ENCODE measurements around the gene UNC45B.
"Not testable (repeated sequence)": the region's sequence is repeated elsewhere in the genome, so short reads cannot be mapped to it uniquely, and the experiment has no call there.

Gene UNC45B

DNA sequence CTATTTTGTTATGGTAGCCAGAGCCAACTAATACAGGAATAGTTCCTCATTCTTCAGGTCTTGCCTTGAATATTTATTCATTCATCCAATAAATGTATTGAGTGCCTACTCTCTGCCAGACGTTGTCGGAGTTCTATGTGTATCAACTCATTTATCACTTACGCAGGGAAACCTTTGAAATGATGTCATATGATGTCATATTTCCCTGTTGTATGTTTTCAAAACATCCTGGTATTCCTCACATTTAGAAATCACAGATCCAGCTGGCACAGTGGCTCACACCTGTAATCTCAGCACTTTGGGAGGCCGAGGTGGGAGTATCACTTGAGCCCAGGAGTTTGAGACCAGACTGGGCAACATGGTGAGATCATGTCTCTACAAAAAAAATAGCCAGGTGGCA, 2.8 kb upstream of the UNC45B start:
- no peak for DNase-seq

DNA sequence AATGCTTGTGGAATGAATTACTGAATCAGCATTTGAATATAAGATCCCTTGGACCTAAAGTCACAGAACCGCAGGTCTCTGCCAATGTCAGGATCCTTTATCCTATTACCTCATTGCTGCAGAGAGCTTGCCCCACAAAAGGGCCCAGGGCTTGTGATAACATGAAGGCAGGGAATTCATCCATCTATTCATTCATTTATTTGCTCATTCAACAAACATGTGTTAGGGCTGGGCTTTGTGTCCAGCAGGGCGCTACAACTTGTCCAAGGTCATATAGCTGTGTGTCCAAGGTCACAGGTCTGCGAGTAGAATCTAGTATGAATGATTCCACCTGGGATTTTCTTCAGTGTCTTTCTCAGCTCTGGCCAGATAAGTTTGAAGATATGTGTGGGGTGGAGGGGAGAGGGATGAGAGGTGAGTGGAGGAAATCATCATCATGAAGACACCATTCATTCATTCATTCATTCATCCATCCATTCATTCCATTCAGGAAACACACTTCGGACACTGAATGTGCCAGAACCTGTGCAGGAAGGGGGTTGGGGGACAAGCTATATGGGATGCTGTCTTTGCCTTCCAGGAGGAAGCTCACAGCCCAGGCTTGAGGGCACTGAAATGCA, 1.3 kb upstream of the UNC45B start:
- DNase-seq, result no peak

DNA sequence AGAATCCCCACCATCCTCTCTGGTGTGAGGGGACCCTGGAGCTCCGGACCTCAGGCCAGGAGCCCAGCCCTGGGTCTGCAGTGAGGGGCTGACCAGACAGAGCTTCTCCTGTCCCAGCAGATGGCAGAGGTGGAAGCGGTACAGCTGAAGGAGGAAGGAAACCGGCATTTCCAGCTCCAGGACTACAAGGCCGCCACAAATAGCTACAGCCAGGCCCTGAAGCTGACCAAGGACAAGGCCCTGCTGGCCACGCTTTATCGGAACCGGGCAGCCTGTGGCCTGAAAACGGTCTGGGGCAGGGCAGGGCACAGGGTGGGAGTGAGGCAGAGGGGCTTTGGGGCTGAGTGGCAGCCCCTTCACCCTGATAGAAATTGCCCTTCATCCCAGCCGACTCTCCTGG, 527 bp downstream of the UNC45B start:
- no peak for DNase-seq

DNA sequence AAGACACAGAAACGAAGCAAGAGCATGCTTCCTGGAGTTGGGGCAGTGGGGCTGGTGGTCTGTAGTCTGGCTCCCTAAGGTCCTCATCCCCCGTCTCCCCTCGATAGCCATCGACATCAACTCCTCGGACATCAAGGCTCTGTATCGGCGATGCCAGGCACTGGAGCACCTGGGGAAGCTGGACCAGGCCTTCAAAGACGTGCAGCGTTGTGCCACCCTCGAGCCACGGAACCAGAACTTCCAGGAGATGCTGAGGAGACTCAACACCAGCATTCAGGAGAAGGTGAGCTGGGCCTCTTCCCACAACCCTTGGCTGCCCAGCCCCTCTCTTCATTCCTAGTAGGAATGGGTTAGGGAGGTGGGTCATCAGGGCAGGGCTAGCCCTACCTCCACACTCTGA, 2.3 kb downstream of the UNC45B start:
- DNase-seq, result no peak

DNA sequence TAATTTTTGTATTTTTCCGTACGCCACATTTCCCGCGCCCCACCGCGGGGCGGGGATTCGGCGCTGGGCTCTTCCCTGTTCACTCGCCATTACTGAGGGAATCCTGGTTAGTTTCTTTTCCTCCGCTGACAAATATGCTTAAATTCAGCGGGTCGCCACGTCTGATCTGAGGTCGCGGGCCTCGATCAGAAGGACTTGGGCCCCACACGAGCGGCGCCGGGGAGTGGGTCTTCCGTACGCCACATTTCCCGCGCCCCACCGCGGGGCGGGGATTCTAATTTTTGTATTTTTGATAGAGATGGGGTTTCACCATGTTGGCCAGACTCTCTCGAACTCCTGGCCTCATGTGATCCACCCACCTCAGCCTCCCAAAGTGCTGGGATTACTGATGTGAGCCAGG, 3.5 kb downstream of the UNC45B start:
- not testable (repeated sequence) for DNase-seq

DNA sequence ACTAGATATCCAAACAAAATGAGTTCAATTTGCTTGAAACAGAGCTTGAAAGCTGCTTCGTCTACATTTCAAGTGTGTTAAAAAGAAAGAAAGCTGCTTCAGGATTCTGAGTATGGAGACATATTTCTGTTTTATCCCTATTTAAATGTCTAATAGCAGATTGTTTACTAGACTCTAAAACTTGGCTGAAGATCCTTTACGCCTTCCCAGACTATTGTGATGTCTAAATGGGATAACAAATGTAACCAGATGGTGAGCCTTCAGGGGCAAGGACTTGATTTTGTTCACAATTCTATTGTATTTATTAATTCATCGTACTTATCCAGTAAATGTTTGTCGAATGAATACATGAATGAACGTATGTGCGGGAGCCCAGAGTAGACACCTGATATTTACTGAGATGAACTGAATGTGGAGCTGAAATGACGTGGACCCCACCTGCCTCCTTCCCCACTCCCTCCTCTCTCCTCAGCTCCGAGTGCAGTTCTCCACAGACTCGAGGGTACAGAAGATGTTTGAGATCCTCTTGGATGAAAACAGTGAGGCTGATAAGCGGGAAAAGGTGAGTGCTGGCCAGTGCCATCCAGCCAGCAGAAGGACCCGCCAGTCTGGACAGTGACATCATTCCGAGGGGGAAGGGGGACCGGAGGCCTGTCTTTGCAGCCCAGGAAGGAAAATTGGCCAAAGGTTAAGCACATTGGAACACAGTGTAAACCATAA, 5.0 kb downstream of the UNC45B start:
- DNase-seq, result no peak

DNA sequence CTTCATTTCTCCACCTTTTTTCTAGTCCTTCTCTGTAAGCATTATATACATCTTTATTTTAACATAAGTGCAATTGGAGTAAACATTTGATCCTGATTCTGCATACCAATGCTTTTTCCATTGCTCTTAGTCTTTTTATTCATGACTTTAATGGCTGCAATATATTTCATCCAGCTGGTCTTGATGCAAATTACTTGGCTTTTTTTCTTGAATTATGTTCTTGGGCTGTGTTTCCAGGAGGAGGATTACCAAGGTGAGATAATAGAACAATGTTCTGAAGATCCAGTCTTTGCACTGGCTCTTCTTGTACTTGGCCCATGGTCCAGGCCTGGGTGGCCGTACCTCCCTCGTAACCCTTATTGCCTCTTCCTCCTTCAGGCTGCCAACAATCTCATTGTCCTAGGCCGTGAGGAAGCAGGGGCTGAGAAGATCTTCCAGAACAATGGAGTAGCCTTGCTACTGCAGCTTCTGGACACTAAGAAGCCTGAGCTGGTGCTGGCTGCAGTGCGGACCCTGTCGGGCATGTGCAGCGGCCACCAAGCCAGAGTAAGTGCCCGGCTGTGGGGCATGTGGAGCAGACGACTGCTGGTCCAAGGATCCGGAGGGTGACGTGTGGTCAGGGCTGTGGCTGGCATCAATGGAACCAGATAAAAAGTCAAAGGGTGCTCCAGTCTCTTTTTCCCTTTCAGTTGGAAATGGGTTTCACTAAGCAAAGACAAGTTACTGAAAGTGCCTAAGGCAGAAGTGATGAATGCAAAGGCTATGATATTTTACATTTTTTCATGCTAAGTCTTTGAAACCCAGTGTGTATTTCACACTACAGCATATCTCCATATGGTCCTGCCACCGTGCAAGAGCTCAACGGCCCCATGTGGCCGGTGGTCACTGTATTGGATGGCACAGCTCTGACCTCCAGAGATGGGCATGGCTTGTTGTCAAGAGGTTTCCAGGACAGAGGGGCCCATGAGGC, 6.9 kb downstream of the UNC45B start:
- no peak for DNase-seq

DNA sequence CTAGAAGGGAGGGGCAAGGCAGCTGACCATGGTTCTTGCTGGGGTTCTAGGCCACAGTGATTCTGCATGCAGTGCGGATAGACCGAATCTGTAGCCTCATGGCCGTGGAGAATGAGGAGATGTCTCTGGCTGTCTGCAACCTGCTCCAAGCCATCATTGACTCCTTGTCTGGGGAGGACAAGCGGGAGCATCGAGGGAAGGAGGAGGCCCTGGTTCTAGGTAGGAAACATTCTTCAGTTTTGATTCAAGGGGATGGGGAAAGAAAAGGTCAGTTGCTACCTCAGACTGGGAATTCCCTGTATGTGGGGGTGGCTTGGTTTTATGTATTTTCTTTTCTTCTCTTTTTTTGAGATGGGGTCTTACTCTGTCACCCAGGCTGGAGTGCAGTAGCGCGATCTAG, 7.6 kb downstream of the UNC45B start:
- no peak for DNase-seq

DNA sequence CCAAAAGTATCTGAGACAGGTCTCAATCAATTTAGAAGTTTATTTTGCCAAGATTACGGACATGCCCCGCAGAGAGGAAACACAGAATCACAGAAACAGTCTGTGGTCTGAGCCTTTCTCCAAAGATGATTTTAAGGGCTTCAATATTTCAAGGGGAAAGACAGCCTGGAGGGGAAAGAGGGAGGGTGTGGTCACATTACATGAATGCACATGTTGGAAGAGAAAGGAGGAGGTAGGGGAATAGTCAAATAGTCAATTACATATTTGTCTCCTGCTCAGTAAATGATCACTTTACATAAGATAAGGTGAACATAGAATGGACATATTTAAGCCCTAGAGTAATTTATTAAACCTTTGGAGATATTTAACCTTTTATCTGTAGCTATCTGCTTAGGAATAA, 12.3 kb downstream of the UNC45B start:
- DNase-seq, result no peak

DNA sequence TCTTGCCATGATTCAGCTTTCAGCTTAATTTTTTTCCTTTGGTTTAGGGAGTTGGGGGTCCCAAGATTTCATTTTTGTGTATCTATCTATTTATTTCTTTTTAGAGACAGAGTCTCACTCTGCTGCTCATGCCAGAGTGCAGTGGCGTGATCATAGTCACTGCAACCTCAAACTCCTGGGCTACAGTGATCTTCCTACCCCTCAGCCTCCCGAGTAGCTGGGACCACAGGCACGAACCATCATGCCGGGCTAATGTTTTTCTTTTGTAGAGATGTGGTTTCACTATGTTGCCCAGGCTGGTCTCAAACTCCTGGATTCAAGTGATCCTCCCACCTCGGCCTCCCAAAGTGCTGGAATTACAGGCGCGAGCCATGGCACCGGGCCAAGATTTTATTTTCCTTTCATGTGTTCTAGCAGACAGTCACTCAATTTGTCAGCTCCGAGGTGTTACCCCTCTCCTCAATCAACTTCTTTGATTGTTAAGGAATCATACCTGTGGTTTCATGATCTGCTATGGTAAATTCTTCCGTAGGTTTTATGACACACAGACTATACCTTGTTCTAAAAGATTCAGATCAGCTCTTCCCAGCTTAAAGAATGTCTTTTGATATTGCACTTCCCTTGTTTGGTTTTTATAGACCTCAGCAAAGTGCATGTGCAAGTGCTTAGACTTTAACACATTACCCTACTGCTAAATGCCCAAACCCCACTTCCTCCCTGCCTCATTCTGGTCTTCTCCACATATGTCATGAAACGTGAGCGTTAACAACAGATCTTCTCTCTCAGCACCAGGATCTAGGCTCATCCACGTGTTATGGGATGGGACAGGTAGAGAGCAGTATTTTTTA, 13.0 kb downstream of the UNC45B start:
- DNase-seq, result no peak

DNA sequence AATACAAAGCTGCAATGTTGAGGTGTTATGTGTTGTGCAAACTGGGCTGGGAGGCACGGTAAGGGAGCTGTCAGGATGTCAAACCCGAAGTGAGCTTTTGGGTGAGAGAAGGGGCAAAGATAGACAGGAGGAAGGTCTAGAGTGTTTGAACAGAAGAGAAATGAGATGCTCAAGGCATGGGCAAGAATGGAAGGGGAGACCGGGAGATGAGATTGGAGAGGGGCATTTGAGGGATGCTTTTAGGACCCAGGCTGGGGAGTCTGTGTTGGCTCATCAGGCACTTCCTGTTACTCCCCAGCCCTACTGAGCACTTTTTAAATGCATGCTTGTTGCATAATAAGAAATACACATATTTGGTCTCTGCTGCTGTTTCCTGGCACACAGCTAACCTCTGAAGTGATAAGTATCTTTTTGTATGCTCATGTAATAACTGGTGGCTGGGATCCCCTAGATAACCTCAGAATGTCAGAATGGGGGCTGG, 13.7 kb downstream of the UNC45B start:
- DNase-seq, result no peak

DNA sequence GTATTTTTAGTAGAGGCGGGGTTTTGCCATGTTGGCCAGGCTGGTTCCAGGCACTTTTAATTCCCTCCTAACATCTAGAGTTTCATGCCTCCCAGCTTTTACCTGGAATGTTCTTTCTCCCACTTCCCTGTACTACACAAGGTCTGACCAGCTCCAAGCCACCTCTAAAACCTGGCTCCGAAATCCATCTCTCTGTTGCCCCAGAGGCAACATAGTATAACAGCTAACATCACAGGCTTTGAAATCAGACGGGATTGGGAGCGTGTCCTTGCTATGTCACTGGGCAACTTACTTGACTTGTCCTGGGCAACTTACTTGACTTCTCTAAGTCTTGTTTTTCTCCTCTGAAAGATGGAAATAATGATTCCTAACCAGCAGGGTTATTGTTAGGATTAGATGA, 15.1 kb downstream of the UNC45B start:
- no peak for DNase-seq

DNA sequence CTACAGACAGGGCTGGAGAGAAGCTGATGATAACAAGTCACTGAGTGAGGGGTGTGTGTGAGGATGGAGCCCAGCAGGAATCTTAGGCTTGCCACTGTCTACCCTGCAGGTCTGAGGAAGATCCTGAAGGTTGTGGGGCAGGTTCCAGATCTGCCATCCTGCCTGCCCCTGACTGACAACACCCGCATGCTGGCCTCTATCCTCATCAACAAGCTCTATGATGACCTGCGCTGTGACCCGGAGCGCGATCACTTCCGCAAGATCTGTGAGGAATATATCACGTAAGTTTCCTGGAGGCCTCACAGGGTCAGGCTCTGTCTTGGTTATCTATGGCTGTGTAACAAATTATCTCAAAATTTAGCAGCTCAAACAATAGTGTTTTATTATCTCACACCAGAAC, 16.3 kb downstream of the UNC45B start:
- DNase-seq, result no peak

DNA sequence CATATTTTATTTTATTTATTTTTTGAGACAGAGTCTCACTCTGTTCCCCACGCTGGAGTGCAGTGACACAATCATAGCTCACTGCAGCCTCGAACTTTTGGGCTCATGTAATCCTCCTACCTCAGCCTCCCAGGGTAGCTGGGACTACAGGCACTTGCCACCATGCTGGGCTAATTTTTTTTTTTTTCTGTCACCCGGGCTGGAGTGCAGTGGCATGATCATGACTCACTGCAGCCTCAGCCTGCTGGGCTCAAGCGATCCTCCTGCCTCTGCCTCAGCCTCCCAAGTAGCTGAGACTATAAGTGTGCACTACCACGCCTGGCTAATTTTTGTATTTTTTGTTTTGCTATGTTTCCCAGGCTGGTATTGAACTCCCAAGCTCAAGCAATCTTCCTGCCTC, 17.1 kb downstream of the UNC45B start:
- no peak for DNase-seq

DNA sequence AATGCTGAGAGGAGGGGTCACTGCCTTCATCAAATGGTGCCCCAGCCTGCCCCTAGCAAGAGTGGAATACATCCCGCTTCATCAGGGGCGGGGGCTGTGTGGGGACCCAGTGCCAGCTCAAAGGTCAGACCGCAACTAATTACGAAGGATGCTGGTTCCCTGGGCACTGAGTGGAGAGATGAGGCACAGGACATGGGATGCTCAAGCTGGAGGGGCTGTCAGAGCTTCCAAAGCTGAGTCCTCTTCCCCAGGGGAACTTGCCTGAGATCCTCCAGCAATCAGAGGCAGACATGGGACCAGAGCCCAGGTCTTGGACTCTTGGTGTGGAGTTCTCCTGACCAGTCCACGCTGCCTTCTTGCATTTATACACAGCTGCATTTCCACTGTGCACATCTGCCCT, 18.9 kb downstream of the UNC45B start:
- no peak for DNase-seq

DNA sequence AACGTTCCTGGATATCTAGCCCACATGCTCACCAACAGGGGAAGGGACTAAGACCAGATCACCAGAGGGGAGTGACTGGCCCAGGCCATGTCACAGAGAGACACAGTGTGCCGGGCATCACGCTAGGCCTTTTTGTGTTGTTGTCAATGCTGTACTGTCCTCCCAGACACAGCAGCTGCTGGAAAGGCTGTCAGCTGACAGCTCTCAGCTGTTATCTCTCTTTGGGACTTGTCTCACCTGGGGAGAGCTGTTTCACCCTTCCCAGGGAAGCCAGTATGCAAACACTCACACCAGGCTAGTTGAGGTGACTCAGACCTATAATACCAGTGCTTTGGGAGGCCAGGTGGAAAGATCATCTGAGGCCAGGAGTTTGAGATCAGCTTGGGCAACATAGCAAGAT, 19.4 kb downstream of the UNC45B start:
- DNase-seq, result no peak

DNA sequence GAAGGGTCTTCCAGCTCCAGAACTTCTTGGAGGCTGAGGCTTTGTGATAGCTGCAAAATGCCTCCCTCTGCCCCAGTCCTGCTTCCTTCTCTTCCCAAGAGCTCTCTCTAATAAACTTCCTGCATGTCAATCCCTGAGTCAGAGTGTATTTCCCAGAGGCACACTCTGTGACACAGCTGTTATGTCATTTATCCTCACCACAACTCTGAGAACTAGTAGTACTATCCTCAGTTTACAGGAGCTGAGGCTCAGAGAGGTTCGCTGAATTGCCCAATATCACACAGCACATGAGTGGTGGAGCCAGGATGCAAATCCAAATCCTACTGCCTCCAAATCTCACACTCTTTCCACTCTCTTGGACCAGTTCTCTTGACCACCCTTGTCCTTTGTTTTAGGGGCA, 20.0 kb downstream of the UNC45B start:
- no peak for DNase-seq

DNA sequence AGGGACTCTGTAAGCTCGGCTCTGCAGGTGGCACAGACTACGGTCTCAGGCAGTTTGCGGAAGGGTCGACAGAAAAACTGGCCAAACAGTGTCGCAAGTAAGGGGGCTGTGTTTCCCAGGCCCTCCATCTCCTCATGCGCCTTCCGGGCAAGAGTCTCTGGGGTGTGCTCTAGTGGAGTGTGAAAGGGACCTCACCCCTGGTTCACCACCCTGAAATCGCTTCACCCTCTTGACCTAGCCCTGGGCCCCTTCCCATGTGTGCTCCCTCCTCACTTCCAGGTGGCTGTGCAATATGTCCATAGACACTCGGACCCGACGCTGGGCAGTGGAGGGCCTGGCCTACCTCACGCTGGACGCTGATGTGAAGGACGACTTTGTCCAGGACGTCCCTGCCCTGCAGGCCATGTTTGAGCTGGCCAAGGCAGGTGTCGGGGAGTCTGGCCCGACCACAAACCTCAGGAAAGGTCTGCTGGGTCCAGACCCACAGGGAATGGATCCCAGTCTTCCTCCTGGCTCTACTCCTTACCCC, 22.3 kb downstream of the UNC45B start:
- no peak for DNase-seq

DNA sequence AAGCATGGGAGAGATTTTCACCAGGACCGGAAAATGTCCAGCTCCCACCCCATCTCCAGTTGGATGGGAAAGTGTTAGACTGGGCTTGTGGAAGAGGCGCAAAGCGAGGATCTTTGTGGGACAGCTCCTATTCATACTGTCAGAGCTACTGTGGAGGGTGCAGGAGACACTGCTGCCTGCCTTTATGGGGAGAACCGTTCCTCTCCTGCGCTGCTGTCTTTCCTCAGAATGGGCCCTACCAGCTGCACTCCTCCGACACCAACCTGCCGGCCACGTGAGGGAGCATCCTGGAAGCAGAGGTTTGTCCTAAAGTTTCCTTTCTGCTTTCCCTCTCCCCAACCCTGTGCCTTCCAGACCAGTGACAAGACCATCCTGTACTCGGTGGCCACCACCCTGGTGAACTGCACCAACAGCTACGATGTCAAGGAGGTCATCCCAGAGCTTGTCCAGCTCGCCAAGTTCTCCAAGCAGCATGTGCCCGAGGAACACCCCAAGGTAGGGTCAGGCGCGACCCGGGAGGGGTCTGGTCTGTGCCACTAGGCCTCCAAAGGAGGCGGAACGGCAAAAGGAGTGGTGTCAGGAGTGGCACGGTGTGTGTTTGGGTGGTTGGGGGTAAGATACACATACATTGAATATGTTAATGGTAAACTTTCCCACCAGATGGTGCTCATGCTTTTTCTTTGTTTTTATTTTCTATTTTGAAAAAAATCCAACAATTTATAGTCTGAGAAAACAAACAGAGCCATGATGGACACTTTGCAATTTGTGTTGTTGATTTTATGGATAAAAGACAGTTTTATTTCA, 23.6 kb downstream of the UNC45B start:
- DNase-seq, result no peak

DNA sequence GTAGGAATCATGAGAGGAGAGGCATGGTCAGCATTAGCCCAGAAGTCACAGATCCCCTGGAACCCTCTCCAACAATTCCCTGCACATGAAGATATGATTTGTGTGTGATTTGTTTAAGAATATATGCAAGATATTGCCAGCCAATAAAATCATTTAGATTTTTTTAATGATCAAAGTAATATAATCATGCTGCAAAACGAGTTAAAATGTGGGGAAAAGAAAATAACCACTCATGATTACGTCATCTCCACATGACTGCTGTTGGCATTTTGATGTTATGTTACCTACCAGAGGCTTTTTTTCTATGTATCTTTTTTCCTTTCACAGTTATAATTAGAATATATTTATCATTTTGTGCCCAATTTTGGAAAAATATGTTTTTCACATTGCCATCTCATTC, 24.2 kb downstream of the UNC45B start:
- DNase-seq, result no peak

DNA sequence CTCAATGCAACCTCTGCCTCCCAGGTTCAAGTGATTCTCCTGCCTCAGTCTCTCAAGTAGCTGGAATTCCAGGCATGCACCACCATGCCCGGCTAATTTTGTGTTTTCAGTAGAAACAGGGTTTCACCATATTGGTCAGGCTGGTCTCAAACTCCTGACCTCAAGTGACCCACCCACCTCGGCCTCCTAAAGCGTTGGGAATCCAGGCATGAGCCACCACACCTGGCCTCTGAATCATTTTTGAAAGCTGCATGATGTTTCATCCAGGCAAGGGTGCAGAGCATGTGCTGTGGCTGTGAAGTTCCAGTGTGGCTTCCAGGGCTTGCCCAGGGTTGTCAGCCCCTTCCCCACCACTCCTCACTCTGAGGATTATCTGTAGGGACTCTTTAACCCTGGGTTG, 24.7 kb downstream of the UNC45B start:
- DNase-seq, result not testable (repeated sequence)

Measured in bone marrow (tissue), 2 donors.